Activated CD8-positive, alpha-beta memory T cell treated with anti-CD3 and anti-CD28 coated beads, Interleukin-2, amount 50 U/mL, for 24 hours (primary cell): ENCODE data around the gene SEMA4C.
"Not testable (repeated sequence)": the region's sequence is repeated elsewhere in the genome, so short reads cannot be mapped to it uniquely, and the experiment has no call there.

Source experiments
- DNase-seq: peaks from one replicate; pipeline ENCODE4 v3.0.0-alpha.2; 2020; ENCODE audit errors: extremely low read depth

The SEMA4C gene

GRCh38 chr2:96866586-96866985 is 3.3 kb downstream of the SEMA4C start:
- DNase-seq, result no peak

GRCh38 chr2:96866149-96866548 is 3.7 kb downstream of the SEMA4C start:
- DNase-seq, result no peak

- no peak for DNase-seq
These were observed 4.2 kb downstream of the SEMA4C start for GRCh38 chr2:96865654-96866053.

- no peak for DNase-seq
These were observed 5.4 kb downstream of the SEMA4C start for GRCh38 chr2:96864343-96865091.

GRCh38 chr2:96863575-96864342 is 6.1 kb downstream of the SEMA4C start:
- DNase-seq, result no peak

GRCh38 chr2:96863056-96863455 is 6.8 kb downstream of the SEMA4C start:
- DNase-seq, result not testable (repeated sequence)

GRCh38 chr2:96861074-96861473 is 8.8 kb downstream of the SEMA4C start:
- no peak for DNase-seq

- DNase-seq, result no peak
These were observed 9.5 kb downstream of the SEMA4C start for GRCh38 chr2:96860065-96861029.

- no peak for DNase-seq
These were observed 10.2 kb downstream of the SEMA4C start for GRCh38 chr2:96859681-96860064.

GRCh38 chr2:96859099-96859649 is 10.7 kb downstream of the SEMA4C start:
- no peak for DNase-seq

GRCh38 chr2:96857667-96858372 is 12.1 kb downstream of the SEMA4C start, which contains the start of gene ANKRD39:
TSS of gene ANKRD39 (minus strand) at chr2:96858016. CDS start at chr2:96857987, 29 bp downstream.
- peak; percentile 91 for DNase-seq

GRCh38 chr2:96856776-96857666 is 12.9 kb downstream of the SEMA4C start:
- DNase-seq, result no peak

GRCh38 chr2:96853321-96853720 is 16.6 kb downstream of the SEMA4C start:
- no peak for DNase-seq

GRCh38 chr2:96852667-96853066 is 17.2 kb downstream of the SEMA4C start:
- no peak for DNase-seq

GRCh38 chr2:96848264-96848663 is 21.6 kb downstream of the SEMA4C start:
- no peak for DNase-seq

- DNase-seq, result no peak
These were observed 22.3 kb downstream of the SEMA4C start for GRCh38 chr2:96847586-96847985.

GRCh38 chr2:96846825-96847224 is 23.1 kb downstream of the SEMA4C start:
- no peak for DNase-seq

GRCh38 chr2:96844405-96844808 is 25.5 kb downstream of the SEMA4C start:
- DNase-seq, result no peak

- DNase-seq, result no peak
These were observed 26.2 kb downstream of the SEMA4C start, which contains the start of gene ANKRD23 for GRCh38 chr2:96843538-96844268. TSS of gene ANKRD23 (minus strand) at chr2:96844021. CDS start at chr2:96843992, 29 bp downstream.
